Thyroid gland (tissue), 4 donors: Measurements from ENCODE around the gene TRAK1. TPM values are rescaled to one million over a fixed set of nuclear protein-coding genes. Genes with fewer than 3 reads are reported as not detected.

Source experiments
- DNase-seq, 2 donors: peaks; one replicate each; pipeline ENCODE4 v3.0.0-alpha.2; 2019
- H3K27ac ChIP-seq, 3 donors: fragments of 200-600 bp; sonication (generic); 1 replicate in 2 of 3; 2 replicates in 1 of 3; pipeline ENCODE4 v1.5.1; 2016 to 2019; ENCODE audit warnings: mild to moderate bottlenecking in 1 of 3, moderate library complexity in 1 of 3
- H3K27me3 ChIP-seq: fragments of 200-600 bp; sonication (generic); one replicate; pipeline ENCODE4 v1.5.1; 2019
- H3K36me3 ChIP-seq, 2 donors: fragments of 200-600 bp; sonication (generic); one replicate each; pipeline ENCODE4 v1.5.1; 2016 to 2019
- H3K4me1 ChIP-seq, 2 donors: fragments of 200-600 bp; sonication (generic); one replicate each; pipeline ENCODE4 v1.5.1; 2017 to 2019
- H3K4me3 ChIP-seq, 3 donors: fragments of 200-600 bp; sonication (generic); replicated peaks in 1 of 3; 1 replicate in 2 of 3; 2 replicates in 1 of 3; pipeline ENCODE4 v1.5.1; 2016; ENCODE audit warnings: mild to moderate bottlenecking in 1 of 3
- H3K9me3 ChIP-seq: fragments of 200-600 bp; sonication (generic); one replicate; pipeline ENCODE4 v1.5.1; 2017
- CTCF ChIP-seq, 6 experiments: fragments of 200-600 bp in 3 of 6; fragments of 450-650 bp in 3 of 6; sonication (generic) in 3 of 6; IDR thresholded peaks; one replicate each; pipeline ENCODE4 v1.5.1; 2016 to 2019; ENCODE audit warnings: antibody characterized with exemption in 6 of 6, mild to moderate bottlenecking in 2 of 6, inconsistent platforms in 1 of 6, moderate library complexity in 1 of 6
- POLR2A ChIP-seq, 2 donors: fragments of 450-650 bp; IDR thresholded peaks; one replicate each; pipeline ENCODE4 v1.6.1; 2017; ENCODE audit warnings: antibody characterized with exemption in 2 of 2, mild to moderate bottlenecking in 2 of 2, moderate library complexity in 1 of 2
- WGBS, 2 donors: methylation state at CpG; one replicate each; pipeline ENCODE4 v1.1.5; 2017; 5-methylcytosine and 5-hydroxymethylcytosine counted together
- intact Hi-C: fragments of 100-400 bp; cut with DNase I; formaldehyde crosslinking; loops from one replicate; pipeline ENCODE4 v1.15.1; 2023
- total RNA-seq, 4 donors: library from RNA; depleted of rRNA; stranded (reverse); fragments of >200 nt; gene quantifications; one replicate each; pipeline ENCODE4 v1.2.3, GENCODE V29; 2016

The TRAK1 gene
- total RNA-seq, 4 donors from 2014 or later: 46.1 to 87.8 (median 76.4) TPM

- Histone ChIP-seq H3K36me3 (no peaks in the 10 kb centered on the region), H3K4me3 (no peak overlapping the region), H3K27ac (peak overlapping the region; percentile 82 to 94 (median 90)), H3K4me1 (peaks cover 58 to 78% of the 10 kb centered on the region in 2 donors), H3K9me3 (no peaks in the 10 kb centered on the region), H3K27me3 (no peaks in the 10 kb centered on the region)
- TF ChIP-seq CTCF (IDR thresholded peaks at IDR 0.05): no peak
- TF ChIP-seq POLR2A (IDR thresholded peaks at IDR 0.05): peak in 1 of 2 donors; percentile 47
- DNase-seq: peak; percentile 65 to 71
- intact Hi-C loops: no loop called here
- 22 to 39% methylated on average over 6 of the region's 6 CpGs for WGBS, 2 donors
These were observed 29.3 kb upstream of the TRAK1 start for GRCh38 chr3:42061713-42062380.

GRCh38 chr3:42062464-42062863 lies 28.7 kb upstream of the TRAK1 start:
- peaks cover 57 to 78% of the 10 kb centered on the region in 2 donors for H3K4me1 ChIP-seq
- H3K4me3 ChIP-seq: no peak overlapping the region
- no peak for DNase-seq
- H3K27ac ChIP-seq: peak overlapping the region; percentile 82 to 94 (median 90)
- TF ChIP-seq POLR2A (IDR thresholded peaks at IDR 0.05) (no peak), CTCF (IDR thresholded peaks at IDR 0.05) (no peak)
- H3K27me3 ChIP-seq: no peaks in the 10 kb centered on the region
- intact Hi-C loops: no loop called here
- no peaks in the 10 kb centered on the region for H3K9me3 ChIP-seq
- WGBS, 2 donors: 86 to 97% methylated on average over 1 of the region's 1 CpG
- H3K36me3 ChIP-seq: no peaks in the 10 kb centered on the region

- no peaks in the 10 kb centered on the region for H3K27me3 ChIP-seq
- intact Hi-C loops: no loop called here
- no peaks in the 10 kb centered on the region for H3K9me3 ChIP-seq
- no peaks in the 10 kb centered on the region for H3K36me3 ChIP-seq
- peaks cover 56 to 73% of the 10 kb centered on the region in 2 donors for H3K4me1 ChIP-seq
- H3K27ac ChIP-seq: peak overlapping the region; percentile 82 to 94 (median 90)
- WGBS, 2 donors: 82 to 84% methylated on average over 6 of the region's 6 CpGs
- H3K4me3 ChIP-seq: no peak overlapping the region
- no peak for TF ChIP-seq POLR2A (IDR thresholded peaks at IDR 0.05)
- TF ChIP-seq CTCF (IDR thresholded peaks at IDR 0.05): peak in 1 of 6 experiments; percentile 12
- no peak for DNase-seq
These were observed 27.3 kb upstream of the TRAK1 start for GRCh38 chr3:42063888-42064287.

GRCh38 chr3:42066516-42067181 lies 24.5 kb upstream of the TRAK1 start:
- intact Hi-C loops: no loop called here
- Histone ChIP-seq H3K9me3 (no peaks in the 10 kb centered on the region), H3K4me1 (peaks cover 58 to 64% of the 10 kb centered on the region in 2 donors), H3K27me3 (no peaks in the 10 kb centered on the region), H3K4me3 (no peak overlapping the region), H3K27ac (peak overlapping the region; percentile 53 to 79 (median 60)), H3K36me3 (no peaks in the 10 kb centered on the region)
- DNase-seq: no peak
- no peak for TF ChIP-seq POLR2A (IDR thresholded peaks at IDR 0.05)
- TF ChIP-seq CTCF (IDR thresholded peaks at IDR 0.05): no peak
- 39 to 51% methylated on average over 7 of the region's 7 CpGs for WGBS, 2 donors

- Histone ChIP-seq H3K27ac (peak overlapping the region; percentile 53 to 79 (median 60)), H3K4me3 (no peak overlapping the region), H3K27me3 (no peaks in the 10 kb centered on the region), H3K4me1 (peaks cover 58 to 64% of the 10 kb centered on the region in 2 donors), H3K9me3 (no peaks in the 10 kb centered on the region), H3K36me3 (no peaks in the 10 kb centered on the region)
- no peak for TF ChIP-seq CTCF (IDR thresholded peaks at IDR 0.05)
- TF ChIP-seq POLR2A (IDR thresholded peaks at IDR 0.05): no peak
- intact Hi-C loops: no loop called here
- DNase-seq: no peak
- WGBS, 2 donors: 21 to 29% methylated on average over 3 of the region's 3 CpGs
These were observed 23.8 kb upstream of the TRAK1 start for GRCh38 chr3:42067326-42067725.
